H9 (cell line): ENCODE results near the gene PLXNA1. TPM values are rescaled to one million over a fixed set of nuclear protein-coding genes. Genes with fewer than 3 reads are reported as not detected.

Experiments
- DNase-seq: peaks from one replicate; pipeline ENCODE4 v3.0.0-alpha.2; 2017
- H2AFZ ChIP-seq: one replicate; pipeline ENCODE4 v1.6.1; 2013; ENCODE audit warnings: mild to moderate bottlenecking, low read length, control low read depth, moderate library complexity
- H2AK5ac ChIP-seq: 2 replicates; pipeline ENCODE4 v1.6.1; 2013; ENCODE audit warnings: low read length, control low read depth, mixed read lengths; ENCODE audit not compliant: insufficient read length
- H2BK120ac ChIP-seq: one replicate; pipeline ENCODE4 v1.6.1; 2013; ENCODE audit warnings: low read depth, mild to moderate bottlenecking, low read length, control low read depth, inconsistent platforms; ENCODE audit not compliant: poor library complexity, severe bottlenecking
- H2BK12ac ChIP-seq: 2 replicates; pipeline ENCODE4 v1.6.1; 2013; ENCODE audit warnings: low read length, control low read depth, mixed read lengths, low read depth; ENCODE audit not compliant: insufficient read length
- H2BK15ac ChIP-seq: 2 replicates; pipeline ENCODE4 v1.6.1; 2013; ENCODE audit warnings: low read depth, low read length, control low read depth
- H2BK20ac ChIP-seq: one replicate; pipeline ENCODE4 v1.6.1; 2013; ENCODE audit warnings: low read depth, mild to moderate bottlenecking, low read length, control low read depth, inconsistent platforms; ENCODE audit not compliant: poor library complexity, severe bottlenecking
- H2BK5ac ChIP-seq: 2 replicates; pipeline ENCODE4 v1.6.1; 2013; ENCODE audit warnings: low read length, control low read depth, mixed read lengths; ENCODE audit not compliant: insufficient read length
- H3K14ac ChIP-seq: 2 replicates; pipeline ENCODE4 v1.6.1; 2013; ENCODE audit warnings: low read length, control low read depth; ENCODE audit not compliant: insufficient read depth
- H3K18ac ChIP-seq: 2 replicates; pipeline ENCODE4 v1.6.1; 2013; ENCODE audit warnings: low read depth, mild to moderate bottlenecking, mixed read lengths, low read length, control low read depth; ENCODE audit not compliant: insufficient read length
- H3K23ac ChIP-seq: 2 replicates; pipeline ENCODE4 v1.6.1; 2013; ENCODE audit warnings: low read length, control low read depth, mixed read lengths, low read depth; ENCODE audit not compliant: insufficient read length
- H3K23me2 ChIP-seq: 2 replicates; pipeline ENCODE4 v1.6.1; 2013; ENCODE audit warnings: low read depth, mild to moderate bottlenecking, mixed read lengths, low read length, control low read depth; ENCODE audit not compliant: insufficient read length, poor library complexity, severe bottlenecking
- H3K27ac ChIP-seq: 2 replicates; pipeline ENCODE4 v1.5.1; 2013; ENCODE audit warnings: low read length, control low read depth, mixed read lengths, low read depth; ENCODE audit not compliant: insufficient read length
- H3K27me3 ChIP-seq: 2 replicates; pipeline ENCODE4 v1.6.1; 2013; ENCODE audit warnings: low read length, control low read depth, inconsistent platforms; ENCODE audit not compliant: insufficient read depth
- H3K4ac ChIP-seq: 2 replicates; pipeline ENCODE4 v1.6.1; 2013; ENCODE audit warnings: low read depth, mild to moderate bottlenecking, control low read depth, inconsistent platforms, low read length, moderate library complexity
- H3K4me1 ChIP-seq: 2 replicates; pipeline ENCODE4 v1.6.1; 2013; ENCODE audit warnings: low read length, control low read depth, inconsistent platforms; ENCODE audit not compliant: insufficient read depth
- H3K4me2 ChIP-seq: 2 replicates; pipeline ENCODE4 v1.6.1; 2013; ENCODE audit warnings: low read length, control low read depth, mixed read lengths; ENCODE audit not compliant: insufficient read length, insufficient read depth
- H3K56ac ChIP-seq: 2 replicates; pipeline ENCODE4 v1.6.1; 2013; ENCODE audit warnings: low read depth, mild to moderate bottlenecking, mixed read lengths, low read length, control low read depth; ENCODE audit not compliant: insufficient read length
- H3K79me1 ChIP-seq: 2 replicates; pipeline ENCODE4 v1.6.1; 2013; ENCODE audit warnings: low read depth, mild to moderate bottlenecking, moderate library complexity, low read length, control low read depth, inconsistent platforms; ENCODE audit not compliant: insufficient read depth, poor library complexity, severe bottlenecking
- H3K79me2 ChIP-seq: 2 replicates; pipeline ENCODE4 v1.6.1; 2013; ENCODE audit warnings: low read length, control low read depth, inconsistent platforms; ENCODE audit not compliant: insufficient read depth
- H3K9ac ChIP-seq: 2 replicates; pipeline ENCODE4 v1.6.1; 2013; ENCODE audit warnings: low read length, control low read depth, mixed read lengths; ENCODE audit not compliant: insufficient read length; ENCODE audit errors: extremely low read depth
- H3K9me3 ChIP-seq: one replicate; pipeline ENCODE4 v1.6.1; 2013; ENCODE audit warnings: low read depth, low read length, inconsistent platforms; ENCODE audit not compliant: control insufficient read depth
- H3T11ph ChIP-seq: one replicate; pipeline ENCODE4 v1.6.1; 2013; ENCODE audit warnings: mild to moderate bottlenecking, low read length, control low read depth, inconsistent platforms
- H4K20me1 ChIP-seq: one replicate; pipeline ENCODE4 v1.6.1; 2013; ENCODE audit not compliant: control insufficient read depth, insufficient read length, insufficient read depth
- H4K5ac ChIP-seq: 2 replicates; pipeline ENCODE4 v1.6.1; 2013; ENCODE audit warnings: low read depth, mild to moderate bottlenecking, mixed read lengths, low read length, control low read depth; ENCODE audit not compliant: insufficient read length
- H4K8ac ChIP-seq: replicated peaks from 2 replicates; pipeline ENCODE4 v1.6.1; 2013; ENCODE audit warnings: low read length, control low read depth, mixed read lengths, low read depth; ENCODE audit not compliant: insufficient read length
- H4K91ac ChIP-seq: 2 replicates; pipeline ENCODE4 v1.6.1; 2013; ENCODE audit warnings: low read depth, mild to moderate bottlenecking, moderate library complexity, mixed read lengths, low read length, control low read depth; ENCODE audit not compliant: insufficient read length
- H3K27ac Mint-ChIP-seq, 3 experiments: 2 replicates in 2 of 3; 3 replicates in 1 of 3; pipeline ENCODE4 v1.8.0; 2020 to 2021; ENCODE audit warnings: mixed read lengths in 3 of 3, mild to moderate bottlenecking in 1 of 3, moderate library complexity in 1 of 3
- H3K27me3 Mint-ChIP-seq: 2 replicates; pipeline ENCODE4 v1.8.0; 2021; ENCODE audit warnings: low read depth, mild to moderate bottlenecking, moderate library complexity, mixed read lengths
- H3K36me3 Mint-ChIP-seq, 3 experiments: 2 replicates in 2 of 3; 3 replicates in 1 of 3; pipeline ENCODE4 v1.8.0; 2020 to 2021; ENCODE audit warnings: low read depth in 3 of 3, mixed read lengths in 3 of 3; ENCODE audit not compliant: insufficient read depth in 1 of 3
- H3K4me1 Mint-ChIP-seq, 2 experiments: 2 replicates each; pipeline ENCODE4 v1.8.0; 2020; ENCODE audit warnings: mixed read lengths in 2 of 2
- H3K4me3 Mint-ChIP-seq, 2 experiments: 2 replicates in 1 of 2; 3 replicates in 1 of 2; pipeline ENCODE4 v1.8.0; 2020 to 2021; ENCODE audit warnings: mild to moderate bottlenecking in 2 of 2, mixed read lengths in 2 of 2, moderate library complexity in 1 of 2
- H3K9me3 Mint-ChIP-seq, 2 experiments: 2 replicates in 1 of 2; 3 replicates in 1 of 2; pipeline ENCODE4 v1.8.0; 2020; ENCODE audit warnings: mild to moderate bottlenecking in 2 of 2, mixed read lengths in 2 of 2, moderate library complexity in 1 of 2
- CTCF ChIP-seq: fragments of 200-600 bp; sonication (generic); conservative IDR thresholded peaks from 3 replicates; pipeline ENCODE4 v1.8.0; 2021; ENCODE audit warnings: antibody characterized with exemption, mild to moderate bottlenecking
- WGBS: extraction: QIAGEN DNeasy Blood & Tissue Kit; methylation state at CpG from one replicate; pipeline ENCODE4 v1.1.7; 2013; ENCODE audit warnings: missing lambda C conversion rate, low lambda C conversion rate, mixed read lengths; ENCODE audit not compliant: insufficient read length; ENCODE audit errors: extremely low coverage; 5-methylcytosine and 5-hydroxymethylcytosine counted together
- total RNA-seq: library from RNA; stranded (reverse); gene quantifications from 2 replicates; pipeline ENCODE4 v1.2.1, GENCODE V29; 2021

Gene PLXNA1
- total RNA-seq, 1 experiment from 2014 or later: 42.1 TPM

DNA sequence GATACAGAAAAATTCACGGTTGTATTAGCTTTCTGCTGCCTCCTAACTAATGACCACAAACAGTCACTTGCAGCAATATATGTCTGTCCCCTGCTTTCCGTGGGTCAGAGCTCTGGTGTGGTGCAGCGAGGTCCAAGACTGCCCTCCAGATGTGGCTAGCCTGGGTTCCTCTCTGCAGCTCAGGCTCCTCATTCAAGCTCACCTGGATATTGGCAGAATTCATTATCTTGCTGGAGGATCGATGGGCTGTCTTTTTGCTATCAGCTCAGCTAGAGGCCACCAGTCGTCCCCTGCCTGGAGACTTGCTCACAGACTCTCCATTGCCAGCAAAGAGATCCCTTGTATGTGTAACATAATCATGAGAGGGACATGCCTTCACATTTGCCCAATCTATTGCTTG is 12.8 kb upstream of the PLXNA1 start:
- no peak overlapping the region for H2BK5ac ChIP-seq
- H2BK15ac ChIP-seq: no peak overlapping the region
- no peak overlapping the region for H2BK120ac ChIP-seq
- H3K56ac ChIP-seq: no peak overlapping the region
- no peak overlapping the region for H3T11ph ChIP-seq
- H3K36me3 Mint-ChIP-seq: peaks cover 2 to 11% (median 6%) of the 10 kb centered on the region in 3 experiments; a peak in 6 of 7 replicates
- no peak for DNase-seq
- no peaks in the 10 kb centered on the region for H3K9me3 ChIP-seq
- no peak overlapping the region for H3K27ac Mint-ChIP-seq
- no peak overlapping the region for H3K4me3 Mint-ChIP-seq
- no peak overlapping the region for H3K14ac ChIP-seq
- H2BK12ac ChIP-seq: no peak overlapping the region
- H3K4me1 Mint-ChIP-seq: peaks cover 22 to 23% of the 10 kb centered on the region in 2 experiments
- H3K4me1 ChIP-seq: no peaks in the 10 kb centered on the region
- no peak overlapping the region for H4K8ac ChIP-seq
- no peaks in the 10 kb centered on the region for H3K23me2 ChIP-seq
- no peak overlapping the region for H4K91ac ChIP-seq
- H2AFZ ChIP-seq: no peak overlapping the region
- H3K4ac ChIP-seq: no peak overlapping the region
- peaks cover 9% of the 10 kb centered on the region for H3K27me3 Mint-ChIP-seq
- H2AK5ac ChIP-seq: no peak overlapping the region
- no peak overlapping the region for H3K27ac ChIP-seq
- H3K18ac ChIP-seq: no peak overlapping the region
- H4K5ac ChIP-seq: no peak overlapping the region
- no peak overlapping the region for H3K4me2 ChIP-seq
- H3K27me3 ChIP-seq: no peaks in the 10 kb centered on the region
- no peak overlapping the region for H3K9ac ChIP-seq
- no peak overlapping the region for H3K23ac ChIP-seq
- peaks cover 12 to 16% of the 10 kb centered on the region in 2 experiments for H3K9me3 Mint-ChIP-seq
- no peak overlapping the region for H2BK20ac ChIP-seq
- H3K79me2 ChIP-seq: no peaks in the 10 kb centered on the region
- WGBS: no CpG with 5 or more reads among the region's 5 CpGs
- no peaks in the 10 kb centered on the region for H4K20me1 ChIP-seq
- no peaks in the 10 kb centered on the region for H3K79me1 ChIP-seq
- TF ChIP-seq CTCF: no peak
